HG03280 (cell line): ENCODE measurements around the gene TMPRSS6.

ENCODE experiments used
- ATAC-seq: cut with Tn5 transposase; IDR thresholded peaks from one replicate; pipeline ENCODE4 v1.9.1; 2021; ENCODE audit warnings: mild to moderate bottlenecking, moderate library complexity; ENCODE audit not compliant: unreplicated experiment

The TMPRSS6 gene

GRCh38 chr22:37109242-37109917, at the start of gene TMPRSS6:
Gene TMPRSS6, minus strand, starts transcription at chr22:37109713. Its CDS starts 6,296 bp downstream, at chr22:37103417.
- no peak for ATAC-seq

DNA sequence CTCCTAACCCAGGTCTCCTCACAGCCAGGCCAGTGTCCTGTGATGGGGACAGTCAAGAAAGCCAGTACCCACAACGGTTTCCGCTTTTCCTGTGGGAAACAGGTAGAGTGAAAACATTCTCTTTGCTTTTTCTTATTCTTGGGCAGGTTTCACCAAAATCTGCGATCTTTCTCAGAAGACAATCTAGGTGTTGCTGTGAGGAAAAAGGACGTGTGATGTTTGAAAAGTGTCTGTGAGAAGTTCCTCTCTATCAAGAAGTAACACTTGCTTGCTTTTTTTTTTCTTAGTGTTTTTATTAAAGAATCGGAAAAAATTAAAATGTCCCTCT, 49.4 kb upstream of the TMPRSS6 start:
- no peak for ATAC-seq

- no peak for ATAC-seq
Observed at GRCh38 chr22:37157516-37158285, 48.2 kb upstream of the TMPRSS6 start.

- no peak for ATAC-seq
Observed at GRCh38 chr22:37156686-37157435, 47.3 kb upstream of the TMPRSS6 start.

GRCh38 chr22:37155971-37156370, 46.5 kb upstream of the TMPRSS6 start:
- no peak for ATAC-seq

DNA sequence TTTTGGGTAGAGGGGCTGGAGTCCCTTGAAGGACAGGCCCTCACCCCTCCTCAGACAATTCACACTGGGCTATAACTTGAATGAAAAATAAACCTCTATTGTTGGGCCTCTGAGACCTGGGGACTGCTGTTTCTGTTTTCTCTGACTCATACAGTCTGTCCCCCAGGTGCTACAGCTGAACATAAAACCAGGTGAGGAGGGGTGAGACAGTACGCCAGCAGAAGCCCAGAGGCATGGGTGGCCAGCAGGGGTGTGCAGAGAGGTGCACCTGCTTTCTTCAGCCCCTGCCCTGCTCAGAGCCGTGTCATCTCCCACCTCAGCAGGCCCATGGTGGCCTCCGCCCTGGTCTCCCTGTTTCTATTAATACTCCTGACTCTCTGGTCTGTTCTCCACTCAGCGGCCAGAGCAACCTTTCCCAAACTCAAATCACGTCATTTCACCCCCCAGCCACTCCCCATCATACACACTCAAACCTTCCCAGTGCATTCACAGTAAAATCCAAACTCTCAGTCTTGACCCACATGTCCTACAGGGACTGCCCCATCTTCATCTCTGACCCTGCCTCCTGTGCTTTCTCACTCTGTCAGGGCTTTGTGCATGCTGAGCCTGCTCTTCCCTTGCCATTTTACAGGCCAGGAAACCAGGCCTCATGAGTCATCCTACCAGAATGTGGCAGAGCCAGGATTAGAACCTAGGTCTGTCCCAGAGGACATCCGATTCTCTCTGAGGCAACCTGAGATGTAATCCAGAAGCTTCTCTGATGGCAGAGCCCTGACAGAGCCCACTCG, 45.6 kb upstream of the TMPRSS6 start:
- no peak for ATAC-seq

DNA sequence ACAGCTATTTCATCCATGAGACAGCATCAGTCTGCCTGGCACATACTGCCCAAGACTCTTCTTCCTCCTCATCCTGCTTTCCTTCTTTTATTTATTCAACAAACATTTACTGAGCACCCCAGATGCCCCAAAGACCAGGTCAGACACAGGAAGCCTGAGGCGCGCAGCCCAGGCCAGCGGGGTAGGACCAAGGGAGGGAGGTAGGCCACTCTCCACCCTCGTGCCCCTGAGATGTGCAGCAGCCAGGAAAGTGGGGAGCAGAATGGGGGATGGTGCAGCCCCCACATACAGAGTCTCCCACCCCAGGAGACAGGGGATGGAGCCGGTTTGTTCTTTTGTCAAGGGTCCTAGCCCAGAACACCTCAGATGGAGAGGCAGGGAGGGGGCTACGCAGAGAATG, 44.4 kb upstream of the TMPRSS6 start:
- ATAC-seq, result no peak

DNA sequence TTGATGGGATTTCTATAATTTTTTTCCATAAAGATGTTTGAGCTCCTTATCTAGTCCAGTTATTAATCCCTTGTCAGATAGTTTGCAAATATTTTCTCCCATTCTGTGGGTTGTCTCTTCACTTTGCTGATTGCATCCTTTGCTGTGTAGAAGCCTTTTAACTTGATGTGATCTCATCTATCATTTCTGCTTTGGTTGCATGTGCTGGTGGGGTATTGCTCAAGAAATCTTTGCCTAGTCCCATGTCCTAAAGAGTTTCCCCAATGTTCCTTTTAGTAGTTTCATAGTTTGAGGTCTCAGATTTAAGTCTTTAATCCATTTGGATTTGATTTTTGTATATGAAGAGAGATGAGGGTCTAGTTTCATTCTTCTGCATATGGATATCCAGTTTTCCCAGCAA, 41.9 kb upstream of the TMPRSS6 start:
- no peak for ATAC-seq

- no peak for ATAC-seq
Observed at GRCh38 chr22:37150701-37151100, 41.2 kb upstream of the TMPRSS6 start.

DNA sequence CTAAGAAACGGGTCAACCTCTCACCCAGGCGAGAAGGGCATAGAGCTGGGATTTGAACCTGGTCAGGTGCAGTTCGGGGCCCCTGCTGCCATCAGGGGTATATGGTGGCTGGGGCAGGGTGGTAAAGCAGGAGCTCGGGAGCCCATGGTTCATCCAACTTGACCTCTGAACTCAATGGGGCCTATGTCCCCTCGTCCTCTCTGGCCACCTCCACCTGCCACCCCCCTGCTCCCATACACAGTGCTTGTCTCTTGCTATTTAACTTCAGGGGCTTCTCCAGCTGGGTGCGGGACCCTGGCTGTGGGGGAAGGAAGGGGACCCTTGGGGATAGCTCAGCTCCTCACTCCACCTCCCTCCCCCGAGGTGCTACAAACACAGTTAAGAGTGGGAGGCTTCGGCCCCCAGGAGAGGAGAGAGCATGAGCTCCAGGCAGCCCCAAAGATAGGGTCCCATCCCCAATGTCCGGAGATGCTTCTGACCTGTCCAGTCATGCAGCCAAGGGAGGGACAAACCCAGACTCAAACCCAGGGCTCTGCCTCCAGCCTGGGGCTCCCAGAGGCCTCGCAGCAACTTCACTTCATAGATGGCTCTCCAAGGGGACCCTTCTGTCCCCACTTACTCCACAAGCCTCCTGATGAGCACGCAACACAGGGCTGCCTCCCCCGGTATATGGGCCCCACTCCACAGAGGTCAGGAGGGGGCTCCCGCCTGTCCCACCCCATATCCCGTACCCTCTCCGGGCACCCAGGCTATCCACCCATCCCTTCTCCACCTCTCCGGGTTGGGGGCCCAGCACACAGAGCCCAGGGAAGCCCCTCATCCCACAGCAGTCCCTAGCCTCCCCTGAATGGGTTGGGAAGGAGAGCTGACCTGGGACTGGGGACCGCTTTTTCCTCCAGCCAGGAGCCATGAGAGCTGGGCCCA, 39.5 kb upstream of the TMPRSS6 start:
- ATAC-seq, result no peak

DNA sequence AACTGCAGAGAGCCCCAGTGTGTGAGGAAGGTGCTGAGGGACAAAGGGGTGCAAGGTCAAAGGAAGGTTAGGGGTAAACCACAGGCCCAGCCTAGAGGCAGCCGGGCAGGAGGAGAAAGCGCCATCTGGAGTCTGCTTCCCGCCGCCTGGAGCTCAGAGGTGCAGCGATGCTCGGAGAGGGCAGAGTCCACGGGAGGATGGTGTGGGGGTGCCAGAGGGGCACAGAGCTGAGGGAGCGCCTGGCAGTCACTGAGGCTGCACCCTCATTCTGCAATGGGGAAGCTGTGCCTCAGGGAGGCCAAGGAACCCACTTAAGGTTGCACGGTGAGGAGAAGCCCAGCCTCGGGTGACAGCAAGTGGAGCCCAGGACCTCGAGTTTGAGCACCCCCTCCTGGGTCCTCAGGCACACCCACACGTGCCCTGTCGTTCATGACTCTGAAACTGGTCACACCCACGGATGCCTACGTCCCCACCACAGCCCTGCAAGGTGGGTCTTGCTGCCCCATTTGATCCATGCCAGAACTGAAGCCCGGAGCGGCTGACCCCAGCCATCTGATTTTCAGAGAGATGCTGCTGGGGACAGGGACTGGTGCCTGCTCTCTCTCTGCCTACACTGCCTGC, 38.6 kb upstream of the TMPRSS6 start:
- no peak for ATAC-seq

- ATAC-seq, result no peak
Observed at GRCh38 chr22:37147186-37147990, 37.9 kb upstream of the TMPRSS6 start.

DNA sequence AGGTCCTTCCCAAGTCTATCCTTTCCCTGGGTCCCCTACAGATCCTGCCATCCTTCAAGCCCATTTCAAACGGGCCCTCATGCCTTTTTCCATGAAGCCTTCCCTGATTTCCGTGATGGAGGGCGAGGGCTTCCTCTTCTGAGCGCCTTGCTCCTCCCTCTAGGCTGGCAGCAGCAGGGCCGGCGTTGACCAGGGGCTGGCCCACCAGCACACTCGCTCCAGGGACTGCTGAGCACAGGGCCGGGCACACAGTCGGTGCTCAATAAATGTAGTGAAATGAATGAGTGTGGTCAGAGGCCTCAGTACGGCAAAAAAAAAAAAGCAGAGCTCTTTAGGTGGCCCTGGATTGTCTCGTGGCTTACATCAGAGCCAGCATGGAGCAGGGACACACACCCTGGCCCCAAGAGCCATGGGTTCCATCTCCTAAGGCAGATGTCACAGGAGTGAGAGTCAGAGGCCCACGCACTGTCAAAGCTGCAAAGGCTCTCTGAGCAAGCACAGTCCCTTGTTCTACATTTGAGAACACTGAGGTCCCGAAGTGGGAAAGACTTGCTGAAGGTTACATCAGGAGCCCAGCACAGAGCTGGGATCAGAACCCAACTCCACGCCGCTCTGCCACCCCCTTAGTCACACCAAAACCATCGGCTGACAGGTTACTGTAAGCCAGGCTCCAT, 37.1 kb upstream of the TMPRSS6 start:
- no peak for ATAC-seq

DNA sequence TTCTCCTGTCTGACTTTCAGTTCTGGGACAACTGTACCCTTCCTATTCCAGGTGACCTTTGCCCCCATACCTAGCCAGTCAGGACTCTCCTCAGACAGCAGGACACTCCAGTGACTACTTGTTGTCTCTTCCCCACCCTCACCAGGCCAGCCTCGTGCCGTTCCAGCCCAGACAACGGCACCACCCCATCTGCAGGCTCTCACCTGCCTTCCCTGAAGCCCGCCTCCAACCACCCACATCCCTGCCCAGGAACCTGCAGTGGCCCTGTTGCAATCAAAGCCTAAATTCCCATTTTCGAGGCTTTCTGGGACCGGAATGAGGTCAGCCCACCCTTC, 36.5 kb upstream of the TMPRSS6 start:
- no peak for ATAC-seq

- ATAC-seq, result no peak
Observed at GRCh38 chr22:37145180-37146050, 35.9 kb upstream of the TMPRSS6 start.

DNA sequence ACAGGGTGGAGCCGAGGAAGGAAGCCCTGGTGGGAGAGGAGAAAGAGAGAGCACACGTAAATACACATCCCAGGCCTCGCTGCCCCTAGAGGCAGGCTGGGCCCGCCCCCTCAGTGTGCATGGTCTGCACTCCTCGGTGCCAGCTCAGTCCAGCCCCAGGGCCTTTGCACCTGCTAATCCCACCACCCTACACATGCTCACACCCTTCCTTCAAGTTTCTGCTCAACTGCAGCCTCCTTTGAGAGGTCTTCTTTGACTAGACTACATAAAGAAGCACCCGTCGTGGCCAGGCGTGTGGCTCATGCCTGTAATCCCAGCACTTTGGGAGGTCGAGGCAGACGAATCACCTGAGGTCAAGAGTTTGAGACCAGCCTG, 34.7 kb upstream of the TMPRSS6 start:
- no peak for ATAC-seq

- no peak for ATAC-seq
Observed at GRCh38 chr22:37141971-37142370, 32.5 kb upstream of the TMPRSS6 start.
